Chondrocyte (in vitro differentiated cells): ENCODE results near the gene DIS3L2. TPM values are rescaled to one million over a fixed set of nuclear protein-coding genes. Genes with fewer than 3 reads are reported as not detected.
A peak's percentile ranks its signal among the peaks of the same experiment; 100 is the strongest.

Source experiments
- DNase-seq: peaks from one replicate; pipeline ENCODE4 v3.0.0; 2021; ENCODE audit warnings: mixed read lengths, low spot score
- H3K27ac Mint-ChIP-seq: one replicate; pipeline ENCODE4 v1.8.0; 2021; ENCODE audit warnings: mild to moderate bottlenecking, moderate library complexity, mixed read lengths; ENCODE audit not compliant: unreplicated experiment
- H3K27me3 Mint-ChIP-seq: 2 replicates; pipeline ENCODE4 v1.8.0; 2021; ENCODE audit warnings: low read depth, mixed read lengths
- H3K36me3 Mint-ChIP-seq: 2 replicates; pipeline ENCODE4 v1.8.0; 2021; ENCODE audit warnings: low read depth, mixed read lengths
- H3K4me1 Mint-ChIP-seq: 2 replicates; pipeline ENCODE4 v1.8.0; 2021; ENCODE audit warnings: low read depth, mild to moderate bottlenecking, mixed read lengths
- H3K4me3 Mint-ChIP-seq: one replicate; pipeline ENCODE4 v1.8.0; 2021; ENCODE audit warnings: mild to moderate bottlenecking, moderate library complexity, mixed read lengths; ENCODE audit not compliant: unreplicated experiment
- H3K9me3 Mint-ChIP-seq: 2 replicates; pipeline ENCODE4 v1.8.0; 2021; ENCODE audit warnings: low read depth, mixed read lengths
- total RNA-seq: library from RNA; stranded (reverse); gene quantifications from 3 replicates; pipeline ENCODE4 v1.2.1, GENCODE V29; 2021
- TF ChIP-seq, protein P1 (sequence below): fragments of 200-600 bp; sonication (generic); IDR thresholded peaks from 2 replicates; pipeline ENCODE4 v1.5.0; 2021; ENCODE audit warnings: antibody characterized with exemption, mild to moderate bottlenecking, moderate library complexity

DIS3L2 gene
- total RNA-seq, 1 donor from 2014 or later = 17.5 TPM

- Mint-ChIP-seq H3K27ac (no peak overlapping the region), H3K9me3 (no peaks in the 10 kb centered on the region), H3K4me1 (no peaks in the 10 kb centered on the region), H3K27me3 (peaks cover 2% of the 10 kb centered on the region), H3K36me3 (no peaks in the 10 kb centered on the region), H3K4me3 (no peak overlapping the region)
- TF ChIP-seq, protein P1, sequence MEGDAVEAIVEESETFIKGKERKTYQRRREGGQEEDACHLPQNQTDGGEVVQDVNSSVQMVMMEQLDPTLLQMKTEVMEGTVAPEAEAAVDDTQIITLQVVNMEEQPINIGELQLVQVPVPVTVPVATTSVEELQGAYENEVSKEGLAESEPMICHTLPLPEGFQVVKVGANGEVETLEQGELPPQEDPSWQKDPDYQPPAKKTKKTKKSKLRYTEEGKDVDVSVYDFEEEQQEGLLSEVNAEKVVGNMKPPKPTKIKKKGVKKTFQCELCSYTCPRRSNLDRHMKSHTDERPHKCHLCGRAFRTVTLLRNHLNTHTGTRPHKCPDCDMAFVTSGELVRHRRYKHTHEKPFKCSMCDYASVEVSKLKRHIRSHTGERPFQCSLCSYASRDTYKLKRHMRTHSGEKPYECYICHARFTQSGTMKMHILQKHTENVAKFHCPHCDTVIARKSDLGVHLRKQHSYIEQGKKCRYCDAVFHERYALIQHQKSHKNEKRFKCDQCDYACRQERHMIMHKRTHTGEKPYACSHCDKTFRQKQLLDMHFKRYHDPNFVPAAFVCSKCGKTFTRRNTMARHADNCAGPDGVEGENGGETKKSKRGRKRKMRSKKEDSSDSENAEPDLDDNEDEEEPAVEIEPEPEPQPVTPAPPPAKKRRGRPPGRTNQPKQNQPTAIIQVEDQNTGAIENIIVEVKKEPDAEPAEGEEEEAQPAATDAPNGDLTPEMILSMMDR = no peak
- no peak for DNase-seq
Observed at GRCh38 chr2:232347369-232347768, 385.9 kb downstream of the DIS3L2 start.

DNA sequence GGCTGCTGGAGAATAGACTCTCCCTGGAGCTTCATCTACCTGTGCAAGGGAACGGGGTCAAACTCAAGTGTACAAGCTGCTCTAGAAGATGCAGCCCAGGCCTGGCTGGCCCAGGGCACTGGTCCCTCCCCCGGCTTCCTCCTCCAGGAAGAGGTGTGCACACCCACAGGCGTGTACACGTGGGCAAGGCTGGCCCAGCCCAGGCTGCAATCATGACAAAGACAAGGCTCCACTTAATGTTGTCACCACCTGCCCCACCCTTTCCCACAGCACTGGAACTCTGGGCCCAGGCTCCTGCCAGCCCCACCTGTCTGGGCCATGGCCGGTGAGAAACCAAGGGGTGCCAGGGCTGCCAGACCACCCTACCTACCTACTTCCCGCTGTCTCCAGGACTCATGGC is 387.4 kb downstream of the DIS3L2 start:
- TF ChIP-seq, protein P1 = no peak
- Mint-ChIP-seq H3K4me3 (no peak overlapping the region), H3K27ac (no peak overlapping the region)

DNA sequence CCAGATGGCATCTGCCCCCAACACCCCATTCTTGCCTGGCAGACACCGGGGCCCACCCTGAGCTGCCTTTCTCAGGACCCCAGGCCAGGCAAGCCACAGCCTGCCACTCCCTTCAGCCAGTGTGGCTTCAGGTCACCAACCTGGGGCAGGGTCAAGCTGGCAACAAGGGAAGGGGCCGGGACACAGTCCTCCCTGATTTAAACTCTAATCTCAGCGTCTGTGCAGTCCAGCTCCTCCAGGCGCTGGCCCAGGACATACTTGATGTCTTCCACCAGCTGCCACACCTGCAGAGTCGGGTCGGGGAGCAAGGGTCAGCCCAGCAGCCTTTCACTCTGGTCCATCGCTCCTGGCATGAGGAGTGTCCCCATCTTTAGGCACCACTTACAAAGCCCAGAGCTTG is 388.0 kb downstream of the DIS3L2 start:
- Mint-ChIP-seq H3K27ac (no peak overlapping the region), H3K4me3 (no peak overlapping the region), H3K4me1 (no peaks in the 10 kb centered on the region), H3K27me3 (peaks cover 2% of the 10 kb centered on the region), H3K36me3 (no peaks in the 10 kb centered on the region), H3K9me3 (no peaks in the 10 kb centered on the region)
- TF ChIP-seq, protein P1 = no peak
- peak; percentile 79 for DNase-seq

More for the DNA sequence above, 387.4 kb downstream of the DIS3L2 start:
- Mint-ChIP-seq H3K4me1 (no peaks in the 10 kb centered on the region), H3K9me3 (no peaks in the 10 kb centered on the region), H3K27me3 (peaks cover 2% of the 10 kb centered on the region), H3K36me3 (no peaks in the 10 kb centered on the region)
- DNase-seq = peak; percentile 84

DNA sequence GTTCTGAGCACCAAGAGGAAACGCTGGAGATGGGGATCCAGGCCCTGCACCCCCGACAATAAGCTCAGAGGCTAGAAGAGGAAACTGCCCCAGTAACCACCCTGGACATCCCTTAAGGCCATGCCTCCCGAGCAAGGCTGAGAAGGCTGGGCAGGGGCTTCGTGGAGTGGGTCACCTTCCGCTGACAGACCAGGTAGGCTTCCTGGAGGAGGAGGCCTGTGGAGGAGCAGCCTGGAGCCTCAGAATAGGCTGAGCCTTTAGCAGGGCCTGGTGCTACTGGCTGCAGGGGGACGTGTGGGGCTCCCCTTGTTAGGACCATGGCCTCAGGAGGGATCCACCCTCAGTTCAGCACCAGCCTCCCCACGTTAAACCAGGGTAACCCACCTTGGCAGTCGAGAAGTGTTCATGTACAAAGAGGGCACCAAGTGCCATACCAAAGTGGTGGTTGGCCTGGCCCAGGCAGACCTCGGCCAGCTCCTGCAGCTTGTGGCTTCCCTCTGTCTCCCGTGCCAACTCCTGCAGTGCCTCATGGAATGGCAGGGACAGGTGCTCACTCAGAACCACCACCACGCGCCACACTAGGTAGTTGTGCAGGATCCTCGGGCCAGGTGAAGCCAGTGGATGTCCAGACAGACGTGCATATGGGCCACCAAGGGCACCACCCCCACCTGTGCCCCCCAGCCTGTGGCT is 388.6 kb downstream of the DIS3L2 start:
- Mint-ChIP-seq H3K27me3 (peaks cover 2% of the 10 kb centered on the region), H3K36me3 (no peaks in the 10 kb centered on the region), H3K9me3 (no peaks in the 10 kb centered on the region), H3K4me3 (no peak overlapping the region), H3K4me1 (no peaks in the 10 kb centered on the region), H3K27ac (no peak overlapping the region)
- TF ChIP-seq, protein P1 = no peak
- DNase-seq = peak; percentile 82

DNA sequence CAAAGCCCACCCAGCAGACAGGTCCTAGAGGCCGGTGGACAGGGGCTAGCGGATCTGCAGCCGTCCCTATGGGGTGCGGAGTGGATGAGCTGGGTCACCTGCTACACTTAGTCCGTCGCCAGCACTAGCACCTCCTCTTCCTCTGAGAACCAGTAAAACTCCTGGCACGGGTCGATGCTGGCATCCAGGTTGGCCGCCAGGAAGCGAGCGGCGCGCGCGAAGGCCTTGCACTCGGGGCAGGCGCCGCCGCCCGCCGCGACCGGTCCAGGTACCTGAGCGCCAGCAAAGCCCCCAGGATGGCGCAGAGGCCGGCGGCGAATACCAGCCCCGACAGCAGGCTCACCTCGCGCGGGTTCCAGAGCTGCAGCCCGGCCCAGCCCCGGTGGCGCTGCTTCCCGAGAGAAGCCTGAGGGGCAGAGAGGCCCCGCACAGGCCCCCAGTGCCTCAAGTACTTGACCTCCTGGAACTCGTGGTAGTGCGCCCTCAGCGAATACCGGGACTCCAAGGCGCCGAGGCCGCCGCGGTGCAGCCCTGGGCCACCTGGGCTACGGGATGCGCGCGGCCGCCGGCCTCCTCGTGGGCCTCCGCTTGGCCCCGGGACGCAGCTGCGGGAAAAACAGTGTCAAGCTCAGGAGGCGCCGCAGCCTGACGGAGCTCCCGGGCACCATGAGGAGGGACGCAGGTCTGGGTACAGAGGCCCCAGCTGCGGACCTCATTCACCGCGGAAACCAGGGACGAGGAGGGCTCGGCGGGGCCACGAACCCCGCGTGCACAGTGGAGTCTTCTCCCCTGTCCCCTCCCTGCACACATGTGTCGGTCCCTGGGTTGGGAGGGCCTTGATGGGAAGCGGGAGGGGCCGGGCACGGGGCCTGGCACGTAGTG is 389.5 kb downstream of the DIS3L2 start:
- Mint-ChIP-seq H3K4me3 (no peak overlapping the region), H3K9me3 (no peaks in the 10 kb centered on the region), H3K27ac (no peak overlapping the region), H3K27me3 (peaks cover 2% of the 10 kb centered on the region), H3K36me3 (no peaks in the 10 kb centered on the region), H3K4me1 (no peaks in the 10 kb centered on the region)
- DNase-seq = peak; percentile 86
- TF ChIP-seq, protein P1 = no peak
